Vagina (tissue), 2 donors: Measurements from ENCODE around the gene ACYP1.

Source experiments
- POLR2A ChIP-seq, 2 donors: fragments of 450-650 bp; IDR thresholded peaks; one replicate each; pipeline ENCODE4 v1.6.1; 2017; ENCODE audit warnings: antibody characterized with exemption in 2 of 2, mild to moderate bottlenecking in 2 of 2, moderate library complexity in 2 of 2
- TF ChIP-seq, protein P1 (sequence below), 3 experiments: fragments of 450-650 bp in 2 of 3; fragments of 200-600 bp in 1 of 3; sonication (generic) in 1 of 3; IDR thresholded peaks; one replicate each; pipeline ENCODE4 v1.5.1; 2017 to 2019; ENCODE audit warnings: antibody characterized with exemption in 3 of 3, mild to moderate bottlenecking in 2 of 3, moderate library complexity in 2 of 3

- TF ChIP-seq, protein P1, sequence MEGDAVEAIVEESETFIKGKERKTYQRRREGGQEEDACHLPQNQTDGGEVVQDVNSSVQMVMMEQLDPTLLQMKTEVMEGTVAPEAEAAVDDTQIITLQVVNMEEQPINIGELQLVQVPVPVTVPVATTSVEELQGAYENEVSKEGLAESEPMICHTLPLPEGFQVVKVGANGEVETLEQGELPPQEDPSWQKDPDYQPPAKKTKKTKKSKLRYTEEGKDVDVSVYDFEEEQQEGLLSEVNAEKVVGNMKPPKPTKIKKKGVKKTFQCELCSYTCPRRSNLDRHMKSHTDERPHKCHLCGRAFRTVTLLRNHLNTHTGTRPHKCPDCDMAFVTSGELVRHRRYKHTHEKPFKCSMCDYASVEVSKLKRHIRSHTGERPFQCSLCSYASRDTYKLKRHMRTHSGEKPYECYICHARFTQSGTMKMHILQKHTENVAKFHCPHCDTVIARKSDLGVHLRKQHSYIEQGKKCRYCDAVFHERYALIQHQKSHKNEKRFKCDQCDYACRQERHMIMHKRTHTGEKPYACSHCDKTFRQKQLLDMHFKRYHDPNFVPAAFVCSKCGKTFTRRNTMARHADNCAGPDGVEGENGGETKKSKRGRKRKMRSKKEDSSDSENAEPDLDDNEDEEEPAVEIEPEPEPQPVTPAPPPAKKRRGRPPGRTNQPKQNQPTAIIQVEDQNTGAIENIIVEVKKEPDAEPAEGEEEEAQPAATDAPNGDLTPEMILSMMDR (IDR thresholded peaks at IDR 0.05), result no peak
- TF ChIP-seq POLR2A (IDR thresholded peaks at IDR 0.05), result no peak
Measured at GRCh38 chr14:75047506-75047905, 16.3 kb downstream of the ACYP1 start.
